ENCODE data around the gene NOTO. TPM values are rescaled to one million over a fixed set of nuclear protein-coding genes. Genes with fewer than 3 reads are reported as not detected.
"Not testable (repeated sequence)": the region's sequence is repeated elsewhere in the genome, so short reads cannot be mapped to it uniquely, and the experiment has no call there.

Gene NOTO
- total RNA-seq, 2 donors from 2014 or later = not detected

- Histone ChIP-seq H3K9me3 (no peaks in the 10 kb centered on the region), H3K36me3 (no peaks in the 10 kb centered on the region), H3K4me3 (no peak overlapping the region), H3K27me3 (peaks cover 4 to 15% of the 10 kb centered on the region in 2 donors), H3K4me1 (peaks cover 0 to 8% of the 10 kb centered on the region in 2 donors), H3K27ac (no peak overlapping the region)
- no peak for TF ChIP-seq CTCF (IDR thresholded peaks at IDR 0.05)
- DNase-seq (ENCODE audit: low spot score) = no peak
Measured at GRCh38 chr2:73197579-73197978, 4.8 kb upstream of the NOTO start.

- not testable (repeated sequence) for H3K4me3 ChIP-seq; H3K9me3 ChIP-seq; H3K27ac ChIP-seq; H3K36me3 ChIP-seq; DNase-seq (ENCODE audit: low spot score)
- H3K27me3 ChIP-seq = peaks cover 11 to 31% of the 10 kb centered on the region in 2 donors
- H3K4me1 ChIP-seq = peaks cover 0 to 16% of the 10 kb centered on the region in 2 donors
Measured at GRCh38 chr2:73200281-73200680, 2.1 kb upstream of the NOTO start.

- peaks cover 11 to 31% of the 10 kb centered on the region in 2 donors for H3K27me3 ChIP-seq
- TF ChIP-seq CTCF (IDR thresholded peaks at IDR 0.05) = no peak
Measured at GRCh38 chr2:73203055-73203681, 794 bp downstream of the NOTO start.

GRCh38 chr2:73205611-73206010, 3.2 kb downstream of the NOTO start:
- no peaks in the 10 kb centered on the region for H3K36me3 ChIP-seq
- H3K4me1 ChIP-seq = peaks cover 0 to 16% of the 10 kb centered on the region in 2 donors
- DNase-seq (ENCODE audit: low spot score) = no peak
- H3K27ac ChIP-seq = no peak overlapping the region
- peaks cover 11 to 31% of the 10 kb centered on the region in 2 donors for H3K27me3 ChIP-seq
- H3K9me3 ChIP-seq = no peaks in the 10 kb centered on the region
- no peak overlapping the region for H3K4me3 ChIP-seq
- TF ChIP-seq CTCF (IDR thresholded peaks at IDR 0.05) = no peak

More at GRCh38 chr2:73203055-73203681, 794 bp downstream of the NOTO start:
- peaks cover 0 to 16% of the 10 kb centered on the region in 2 donors for H3K4me1 ChIP-seq
- peak overlapping the region in 1 of 2 donors; percentile 39 for H3K4me3 ChIP-seq
- no peaks in the 10 kb centered on the region for H3K36me3 ChIP-seq
- H3K27ac ChIP-seq = no peak overlapping the region
- no peaks in the 10 kb centered on the region for H3K9me3 ChIP-seq
- DNase-seq (ENCODE audit: low spot score) = no peak

GRCh38 chr2:73208258-73208657, 5.9 kb downstream of the NOTO start:
- no peaks in the 10 kb centered on the region for H3K36me3 ChIP-seq
- peaks cover 0 to 1% of the 10 kb centered on the region in 2 donors for H3K4me1 ChIP-seq
- H3K9me3 ChIP-seq = no peaks in the 10 kb centered on the region
- H3K4me3 ChIP-seq = no peak overlapping the region
- H3K27ac ChIP-seq = no peak overlapping the region
- no peak for DNase-seq (ENCODE audit: low spot score)
- TF ChIP-seq CTCF (IDR thresholded peaks at IDR 0.05) = no peak
- peaks cover 2 to 10% of the 10 kb centered on the region in 2 donors for H3K27me3 ChIP-seq

GRCh38 chr2:73210019-73210418, 7.6 kb downstream of the NOTO start:
- no peak overlapping the region for H3K27ac ChIP-seq
- no peaks in the 10 kb centered on the region for H3K9me3 ChIP-seq
- no peak for TF ChIP-seq CTCF (IDR thresholded peaks at IDR 0.05)
- no peaks in the 10 kb centered on the region for H3K27me3 ChIP-seq
- no peak for DNase-seq (ENCODE audit: low spot score)
- no peaks in the 10 kb centered on the region for H3K36me3 ChIP-seq
- H3K4me1 ChIP-seq = peaks cover 0 to 12% of the 10 kb centered on the region in 2 donors
- no peak overlapping the region for H3K4me3 ChIP-seq

Measured in right atrium auricular region (tissue), 2 donors.